Kidney glomerular epithelial cell (primary cell): ENCODE data around the gene FUT6.

Experiments
- DNase-seq: peaks from one replicate; lab custom pipeline; 2025; lab: John Stamatoyannopoulos, UW

The FUT6 gene

GRCh38 chr19:5827891-5828660 is 11.4 kb downstream of the FUT6 start:
- peak; percentile 86 for DNase-seq

- no peak for DNase-seq
Observed at GRCh38 chr19:5827342-5827890, 12.1 kb downstream of the FUT6 start.

GRCh38 chr19:5826531-5827341 is 12.8 kb downstream of the FUT6 start:
- DNase-seq: peak; percentile 49

GRCh38 chr19:5825178-5825577 is 14.3 kb downstream of the FUT6 start:
- no peak for DNase-seq

- no peak for DNase-seq
Observed at GRCh38 chr19:5824751-5825150, 14.8 kb downstream of the FUT6 start.

GRCh38 chr19:5823579-5824281 is 15.8 kb downstream of the FUT6 start:
- no peak for DNase-seq

GRCh38 chr19:5822181-5822844 is 17.2 kb downstream of the FUT6 start:
- no peak for DNase-seq

- no peak for DNase-seq
Observed at GRCh38 chr19:5821521-5822180, 17.9 kb downstream of the FUT6 start.

GRCh38 chr19:5820785-5821184 is 18.7 kb downstream of the FUT6 start:
- DNase-seq: no peak

- DNase-seq: no peak
Observed at GRCh38 chr19:5818594-5818993, 20.9 kb downstream of the FUT6 start.

GRCh38 chr19:5817218-5817617 is 22.3 kb downstream of the FUT6 start:
- no peak for DNase-seq

GRCh38 chr19:5814852-5815246 is 24.7 kb downstream of the FUT6 start:
- no peak for DNase-seq

- DNase-seq: no peak
Observed at GRCh38 chr19:5814123-5814851, 25.2 kb downstream of the FUT6 start.

- no peak for DNase-seq
Observed at GRCh38 chr19:5811117-5811516, 28.4 kb downstream of the FUT6 start.

GRCh38 chr19:5809469-5809868 is 30.0 kb downstream of the FUT6 start:
- no peak for DNase-seq

- no peak for DNase-seq
Observed at GRCh38 chr19:5809053-5809452, 30.4 kb downstream of the FUT6 start.

- DNase-seq: no peak
Observed at GRCh38 chr19:5808120-5808816, 31.2 kb downstream of the FUT6 start.

- DNase-seq: no peak
Observed at GRCh38 chr19:5806905-5807304, 32.6 kb downstream of the FUT6 start.

GRCh38 chr19:5806133-5806489 is 33.4 kb downstream of the FUT6 start:
- DNase-seq: no peak

- no peak for DNase-seq
Observed at GRCh38 chr19:5805462-5806132, 33.9 kb downstream of the FUT6 start.
